Measurements from ENCODE around the gene PERP.
"Not testable (repeated sequence)": the region's sequence is repeated elsewhere in the genome, so short reads cannot be mapped to it uniquely, and the experiment has no call there.

PERP gene

DNA sequence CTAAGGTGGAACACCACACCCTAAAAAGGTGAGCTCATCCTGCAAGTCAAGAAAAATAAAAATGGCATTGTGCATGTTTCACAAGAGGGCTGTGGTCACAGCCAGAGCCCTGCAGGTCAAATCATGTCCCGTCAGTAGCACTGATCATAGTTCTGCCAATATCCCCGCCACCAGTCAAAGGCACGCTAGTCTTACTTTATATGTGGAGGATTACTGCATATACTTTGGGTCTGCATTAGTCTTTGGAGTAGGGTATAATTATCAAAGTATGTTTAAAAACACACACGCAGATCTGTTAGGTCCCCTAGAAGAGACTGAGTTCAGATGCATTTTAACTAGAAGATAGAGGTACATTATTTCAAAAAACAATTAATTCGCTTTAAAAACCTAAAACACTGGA is 1.8 kb downstream of the PERP start:
- DNase-seq = no peak

GRCh38 chr6:138104618-138105213 is 2.5 kb downstream of the PERP start:
- no peak for DNase-seq

GRCh38 chr6:138103871-138104270 is 3.3 kb downstream of the PERP start:
- DNase-seq = no peak

DNA sequence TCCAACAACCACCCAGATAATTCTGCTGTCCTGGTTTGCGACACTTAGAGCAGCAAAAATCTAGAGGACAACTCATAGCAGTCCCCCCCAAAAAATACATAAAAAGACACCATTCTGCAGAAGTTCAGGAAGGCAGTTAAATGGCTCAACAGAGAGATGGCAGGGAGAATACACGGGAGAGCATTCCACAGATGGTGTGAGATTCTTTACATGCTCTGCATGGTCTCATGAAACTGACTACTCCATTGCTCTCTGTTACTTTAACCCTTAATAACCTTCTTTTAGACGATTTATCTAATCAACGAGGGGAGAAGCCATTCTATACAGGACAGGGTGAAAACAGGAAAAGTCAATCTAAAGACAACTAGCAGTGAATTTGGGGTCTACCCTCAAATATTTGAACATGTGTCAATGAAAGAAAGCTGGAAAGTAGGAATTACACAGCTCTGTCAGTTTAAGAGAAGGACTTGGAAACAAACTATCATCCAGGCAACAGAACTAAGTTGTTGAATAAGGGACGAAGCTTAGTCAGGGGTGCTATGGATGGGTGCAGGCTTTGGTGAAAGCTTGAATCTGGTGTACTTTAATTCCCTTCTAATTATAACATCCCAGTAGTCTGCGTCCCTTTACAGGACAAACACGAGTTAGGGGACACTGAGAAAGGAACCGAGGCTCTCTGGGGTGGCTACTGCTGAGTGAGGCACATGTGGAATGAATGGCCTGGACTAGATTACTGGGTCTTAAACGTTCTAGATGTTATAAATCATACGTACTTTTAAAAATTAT is 5.1 kb downstream of the PERP start:
- DNase-seq = no peak

- no peak for DNase-seq
Observed at GRCh38 chr6:138099832-138100231, 7.4 kb downstream of the PERP start.

- DNase-seq = no peak
Observed at GRCh38 chr6:138098306-138098705, 8.9 kb downstream of the PERP start.

DNA sequence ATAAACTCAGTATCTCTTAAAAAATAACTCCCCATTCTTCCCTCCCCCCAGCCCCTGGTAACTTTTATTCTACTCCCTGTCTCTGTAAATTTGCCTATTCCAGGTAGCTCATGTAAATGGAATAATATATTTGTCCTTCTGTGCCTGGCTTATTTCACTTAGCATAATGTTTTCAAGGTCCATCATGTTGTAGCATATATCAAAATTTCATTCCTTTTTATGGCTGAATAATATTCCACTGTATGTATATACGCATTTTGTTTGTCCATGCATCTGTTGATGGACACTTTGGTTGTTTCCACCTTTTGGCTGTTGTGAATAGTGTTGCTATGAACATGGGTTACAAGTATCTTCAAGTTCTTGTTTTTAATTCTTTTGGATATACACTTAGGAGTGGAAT is 13.0 kb downstream of the PERP start:
- no peak for DNase-seq

DNA sequence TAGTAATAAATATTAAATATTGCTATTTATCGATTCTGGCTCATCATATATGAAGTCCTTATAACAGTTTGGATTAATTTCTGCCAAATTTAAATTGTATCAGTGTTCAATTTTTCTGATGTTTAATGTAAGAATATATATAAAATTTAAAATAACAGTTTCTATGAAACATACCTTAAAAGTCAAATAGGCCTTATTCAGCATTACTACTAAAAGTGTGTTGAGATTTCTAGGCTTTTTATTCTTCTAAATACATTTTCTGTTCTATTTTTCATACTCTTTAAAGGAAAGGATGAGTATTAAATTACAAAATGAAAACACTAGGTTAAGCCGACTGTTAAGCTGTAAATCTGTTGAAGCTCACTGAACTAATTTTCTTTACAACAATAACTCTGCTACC is 13.6 kb downstream of the PERP start:
- DNase-seq = no peak

DNA sequence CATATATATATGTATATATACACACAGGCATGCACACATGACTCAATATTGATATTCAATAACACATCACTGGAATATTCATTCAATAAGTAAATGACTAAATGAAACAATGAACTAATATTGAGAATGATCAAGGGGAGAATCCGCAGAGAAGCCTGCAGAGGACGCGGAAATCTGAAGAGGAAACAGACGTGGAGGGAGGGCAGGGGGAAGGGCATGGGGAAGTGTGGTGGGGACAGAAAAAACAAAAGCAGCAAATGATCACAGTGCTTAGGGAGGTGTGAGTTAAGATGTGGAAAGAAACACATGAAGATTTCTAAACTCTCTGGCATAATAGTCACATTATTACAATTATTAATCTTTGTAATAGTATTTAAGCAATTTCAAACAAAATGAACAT is 14.5 kb downstream of the PERP start:
- no peak for DNase-seq

GRCh38 chr6:138089325-138089724 is 17.9 kb downstream of the PERP start:
- DNase-seq = no peak

GRCh38 chr6:138088326-138088762 is 18.9 kb downstream of the PERP start:
- DNase-seq = no peak

DNA sequence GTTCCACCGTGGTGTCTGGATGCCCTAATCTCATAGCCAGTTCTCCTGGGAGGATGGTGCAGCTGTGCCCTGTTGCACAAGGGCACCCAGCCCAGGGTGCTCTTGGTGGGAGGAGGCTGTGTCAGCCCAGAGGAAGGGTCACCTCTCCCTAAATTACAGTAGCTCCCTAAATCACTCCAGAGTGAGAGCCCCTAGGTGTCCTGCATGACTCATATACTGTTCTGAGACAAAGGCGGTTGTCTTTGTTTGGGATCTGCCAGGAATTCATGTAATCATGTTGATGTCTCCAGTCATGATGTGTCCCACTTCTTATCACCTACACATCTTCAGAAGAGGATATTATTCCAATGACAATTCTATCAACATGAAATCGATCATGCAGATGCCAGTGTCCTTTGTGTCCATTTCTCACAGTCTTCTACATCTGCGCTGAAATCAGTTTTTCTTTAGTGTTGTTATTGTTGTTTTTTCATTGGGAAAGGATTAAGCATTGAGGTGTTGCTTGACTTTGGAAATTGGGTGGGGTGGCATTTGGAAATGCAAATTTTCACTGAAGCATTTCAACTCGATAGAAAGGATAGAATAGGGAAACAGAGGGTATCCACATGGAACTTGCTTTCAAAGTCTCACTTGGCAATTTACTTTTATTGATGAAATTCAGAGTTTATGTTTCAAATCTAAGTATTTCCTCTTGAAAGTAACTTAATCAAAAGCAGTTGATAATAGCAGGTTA is 19.5 kb downstream of the PERP start:
- no peak for DNase-seq

DNA sequence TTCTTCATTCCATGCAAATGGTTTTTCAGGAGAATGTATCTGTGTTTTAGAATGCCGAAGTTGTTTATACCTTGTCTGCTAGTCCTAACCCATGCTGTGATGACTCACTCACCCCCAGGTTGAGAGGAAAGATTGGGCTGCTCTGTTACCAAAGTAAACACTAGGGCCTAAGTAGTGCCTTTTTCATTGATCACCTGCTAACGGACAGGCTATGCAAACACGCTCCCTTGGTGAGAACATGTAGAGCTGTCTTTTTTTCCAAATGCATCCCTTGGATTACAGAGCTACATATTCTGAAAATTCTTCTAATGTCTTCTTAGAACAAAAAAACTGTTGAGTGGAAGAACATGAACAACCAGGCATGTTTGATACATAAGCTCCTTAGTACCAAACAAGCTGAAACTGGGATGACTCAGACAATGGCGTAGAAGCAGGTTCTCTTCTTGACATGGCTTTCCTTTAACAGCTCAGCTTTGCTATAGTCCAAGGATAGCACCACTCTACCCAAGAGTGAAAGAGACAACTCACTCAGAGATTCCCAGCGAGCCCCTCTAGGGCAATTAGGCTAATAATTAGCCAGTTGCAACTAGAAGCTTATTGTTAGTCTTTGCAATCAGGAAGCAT is 20.5 kb downstream of the PERP start:
- no peak for DNase-seq

DNA sequence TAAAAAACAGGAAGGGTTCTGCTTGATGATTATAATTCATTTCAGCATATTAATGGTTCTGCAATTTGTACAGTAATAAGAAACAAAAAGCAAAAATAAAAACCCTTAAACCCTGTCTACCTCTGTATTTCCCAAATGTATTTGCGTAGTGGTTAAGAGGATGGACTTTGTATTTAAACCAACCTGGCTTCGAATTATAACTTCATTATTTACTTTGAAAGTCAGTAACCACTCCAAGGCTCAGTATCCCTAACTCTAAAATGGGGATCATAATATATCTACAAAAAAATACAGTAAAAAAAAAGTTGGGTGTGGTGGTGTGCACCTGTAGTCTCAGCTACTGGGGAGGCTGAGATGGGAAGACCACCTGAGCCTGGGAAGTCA is 21.4 kb downstream of the PERP start:
- DNase-seq = no peak

GRCh38 chr6:138084904-138085838 is 22.0 kb downstream of the PERP start:
- DNase-seq = no peak

GRCh38 chr6:138082232-138082631 is 25.0 kb downstream of the PERP start:
- DNase-seq = no peak

- DNase-seq = not testable (repeated sequence)
Observed at GRCh38 chr6:138079556-138079955, 27.7 kb downstream of the PERP start.

GRCh38 chr6:138078491-138078890 is 28.7 kb downstream of the PERP start:
- DNase-seq = no peak

- DNase-seq = no peak
Observed at GRCh38 chr6:138073264-138073663, 34.0 kb downstream of the PERP start.

- no peak for DNase-seq
Observed at GRCh38 chr6:138063726-138064125, 43.5 kb downstream of the PERP start.

DNA sequence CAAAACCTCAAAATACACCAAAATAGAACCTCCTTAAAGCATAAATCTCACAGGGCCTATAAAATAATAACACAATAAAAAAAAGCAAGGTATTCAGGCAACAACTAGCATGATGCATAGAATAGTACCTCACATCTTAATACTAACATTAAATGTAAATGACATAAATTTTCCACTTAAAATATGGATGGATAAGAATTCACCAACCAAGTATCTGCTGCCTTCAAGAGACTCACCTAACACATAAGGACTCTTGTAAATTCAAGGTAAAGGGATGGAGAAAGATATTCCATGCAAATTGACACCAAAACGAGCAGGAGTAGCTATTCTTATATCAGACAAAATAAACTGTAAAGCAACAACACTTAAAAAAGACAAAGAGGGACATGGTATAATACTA is 52.2 kb downstream of the PERP start:
- DNase-seq = no peak
